ENCODE measurements around the gene MKI67. TPM values are rescaled to one million over a fixed set of nuclear protein-coding genes. Genes with fewer than 3 reads are reported as not detected.

The MKI67 gene
- total and polyA plus RNA-seq, 9 donors = 14.4 to 52.3 (median 38.2) TPM

- no peaks in the 10 kb centered on the region for H3K36me3 ChIP-seq (ENCODE audit: control insufficient read depth, insufficient read depth, low read length)
Measured at GRCh38 chr10:128055061-128055868, 71.0 kb downstream of the MKI67 start.

GRCh38 chr10:128054163-128054970, 71.9 kb downstream of the MKI67 start:
- peaks cover 4% of the 10 kb centered on the region for H3K36me3 ChIP-seq (ENCODE audit: control insufficient read depth, insufficient read depth, low read length)
- no peak overlapping the region for H3K27ac ChIP-seq (ENCODE audit: low read length)
- 93% methylated on average over 13 of the region's 16 CpGs for WGBS (ENCODE audit: insufficient coverage)
- peak; percentile 43 for DNase-seq
- no peak overlapping the region for H3K4me3 ChIP-seq (ENCODE audit: low read length)
- H3K27me3 ChIP-seq (ENCODE audit: control insufficient read depth, insufficient read depth, low read length) = no peaks in the 10 kb centered on the region
- no peaks in the 10 kb centered on the region for H3K4me1 ChIP-seq (ENCODE audit: control insufficient read depth, insufficient read depth, low read length)
- H3K9me3 ChIP-seq (replicated peaks; ENCODE audit: control insufficient read depth, low read depth, low read length) = no peaks in the 10 kb centered on the region

More at GRCh38 chr10:128055061-128055868, 71.0 kb downstream of the MKI67 start:
- H3K9me3 ChIP-seq (replicated peaks; ENCODE audit: control insufficient read depth, low read depth, low read length) = no peaks in the 10 kb centered on the region
- H3K4me1 ChIP-seq (ENCODE audit: control insufficient read depth, insufficient read depth, low read length) = peaks cover 2% of the 10 kb centered on the region
- DNase-seq = no peak
- H3K27me3 ChIP-seq (ENCODE audit: control insufficient read depth, insufficient read depth, low read length) = no peaks in the 10 kb centered on the region
- H3K27ac ChIP-seq (ENCODE audit: low read length) = no peak overlapping the region
- WGBS (ENCODE audit: insufficient coverage) = 93% methylated on average over 25 of the region's 25 CpGs
- no peak overlapping the region for H3K4me3 ChIP-seq (ENCODE audit: low read length)

DNA sequence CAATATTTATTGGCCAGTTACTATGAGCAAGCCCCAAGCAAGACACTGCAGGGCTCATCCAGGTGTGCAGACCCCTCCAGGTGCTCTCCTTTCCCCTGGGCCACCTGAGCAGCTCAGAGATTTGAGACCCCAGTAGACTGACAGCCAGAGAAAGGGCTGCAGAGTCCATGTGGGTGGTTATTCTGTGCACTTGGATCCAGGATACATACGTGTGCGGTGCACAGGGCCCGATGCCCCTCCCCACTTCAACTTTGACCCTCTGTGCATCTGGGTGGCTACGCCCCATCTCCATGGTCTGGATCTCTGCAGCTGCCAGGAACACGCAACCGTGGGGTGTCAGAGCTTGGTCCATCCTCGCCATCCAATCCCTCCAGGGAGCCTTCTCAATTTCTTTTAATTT, 72.9 kb downstream of the MKI67 start:
- no CpG with 5 or more reads among the region's 7 CpGs for WGBS (ENCODE audit: insufficient coverage)
- Histone ChIP-seq H3K4me1 (ENCODE audit: control insufficient read depth, insufficient read depth, low read length) (no peaks in the 10 kb centered on the region), H3K4me3 (ENCODE audit: low read length) (no peak overlapping the region), H3K27ac (ENCODE audit: low read length) (no peak overlapping the region), H3K27me3 (ENCODE audit: control insufficient read depth, insufficient read depth, low read length) (no peaks in the 10 kb centered on the region), H3K36me3 (ENCODE audit: control insufficient read depth, insufficient read depth, low read length) (peaks cover 4% of the 10 kb centered on the region), H3K9me3 (replicated peaks; ENCODE audit: control insufficient read depth, low read depth, low read length) (no peaks in the 10 kb centered on the region)
- no peak for DNase-seq

- Histone ChIP-seq H3K36me3 (ENCODE audit: control insufficient read depth, insufficient read depth, low read length) (peaks cover 4% of the 10 kb centered on the region), H3K27ac (ENCODE audit: low read length) (no peak overlapping the region), H3K4me3 (ENCODE audit: low read length) (no peak overlapping the region), H3K27me3 (ENCODE audit: control insufficient read depth, insufficient read depth, low read length) (no peaks in the 10 kb centered on the region), H3K9me3 (replicated peaks; ENCODE audit: control insufficient read depth, low read depth, low read length) (no peaks in the 10 kb centered on the region), H3K4me1 (ENCODE audit: control insufficient read depth, insufficient read depth, low read length) (no peaks in the 10 kb centered on the region)
- no peak for DNase-seq
- 74% methylated on average over 3 of the region's 7 CpGs for WGBS (ENCODE audit: insufficient coverage)
Measured at GRCh38 chr10:128052696-128053095, 73.5 kb downstream of the MKI67 start.

DNA sequence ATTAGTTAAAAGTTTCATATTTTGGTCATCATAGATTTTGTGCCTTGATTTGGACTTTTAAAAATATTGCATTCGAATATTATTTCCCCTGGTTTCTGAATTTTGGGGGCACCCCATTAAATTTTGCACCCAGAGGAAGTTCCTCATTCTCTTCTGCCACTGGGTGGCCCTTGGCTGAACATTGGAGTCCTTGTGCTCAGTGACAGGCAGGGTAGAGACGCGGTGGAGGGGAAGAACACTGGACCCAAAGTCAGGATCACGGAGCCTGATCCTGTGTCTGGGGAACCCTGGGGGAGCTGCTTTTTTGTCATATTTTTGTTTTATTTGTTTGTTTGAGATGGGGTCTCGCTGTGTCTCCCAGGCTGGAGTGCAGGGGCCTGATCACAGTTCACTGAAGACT, 74.7 kb downstream of the MKI67 start:
- Histone ChIP-seq H3K27me3 (ENCODE audit: control insufficient read depth, insufficient read depth, low read length) (no peaks in the 10 kb centered on the region), H3K27ac (ENCODE audit: low read length) (no peak overlapping the region)
- 70% methylated on average over 2 of the region's 5 CpGs for WGBS (ENCODE audit: insufficient coverage)

GRCh38 chr10:128050936-128051335, 75.3 kb downstream of the MKI67 start:
- Histone ChIP-seq H3K27ac (ENCODE audit: low read length) (no peak overlapping the region), H3K36me3 (ENCODE audit: control insufficient read depth, insufficient read depth, low read length) (peaks cover 4% of the 10 kb centered on the region), H3K4me3 (ENCODE audit: low read length) (no peak overlapping the region), H3K9me3 (replicated peaks; ENCODE audit: control insufficient read depth, low read depth, low read length) (no peaks in the 10 kb centered on the region), H3K27me3 (ENCODE audit: control insufficient read depth, insufficient read depth, low read length) (no peaks in the 10 kb centered on the region), H3K4me1 (ENCODE audit: control insufficient read depth, insufficient read depth, low read length) (no peaks in the 10 kb centered on the region)
- peak; percentile 55 for DNase-seq

More for the DNA sequence above, 74.7 kb downstream of the MKI67 start:
- H3K9me3 ChIP-seq (replicated peaks; ENCODE audit: control insufficient read depth, low read depth, low read length) = no peaks in the 10 kb centered on the region
- H3K36me3 ChIP-seq (ENCODE audit: control insufficient read depth, insufficient read depth, low read length) = peaks cover 4% of the 10 kb centered on the region
- no peak for DNase-seq
- no peak overlapping the region for H3K4me3 ChIP-seq (ENCODE audit: low read length)
- H3K4me1 ChIP-seq (ENCODE audit: control insufficient read depth, insufficient read depth, low read length) = no peaks in the 10 kb centered on the region

DNA sequence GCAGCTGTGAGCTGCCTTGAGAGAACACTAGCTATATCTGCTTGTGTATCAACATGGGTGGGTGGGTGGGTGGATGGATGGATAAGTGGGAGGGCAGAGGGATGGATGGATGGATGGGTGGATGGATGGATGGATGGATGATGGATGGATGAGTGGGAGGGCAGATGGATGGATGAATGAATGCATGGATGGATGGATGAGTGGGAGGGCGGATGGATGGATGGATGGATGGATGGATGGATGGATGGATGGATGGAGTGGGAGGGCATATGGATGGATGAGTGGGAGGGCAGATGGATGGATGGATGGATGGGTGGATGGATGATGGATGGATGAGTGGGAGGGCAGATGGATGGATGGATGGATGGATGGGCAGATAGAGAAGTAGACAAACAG, 76.1 kb downstream of the MKI67 start:
- no peaks in the 10 kb centered on the region for H3K9me3 ChIP-seq (replicated peaks; ENCODE audit: control insufficient read depth, low read depth, low read length)
- no peaks in the 10 kb centered on the region for H3K4me1 ChIP-seq (ENCODE audit: control insufficient read depth, insufficient read depth, low read length)
- no peak overlapping the region for H3K4me3 ChIP-seq (ENCODE audit: low read length)
- no peak overlapping the region for H3K27ac ChIP-seq (ENCODE audit: low read length)
- no peak for DNase-seq
- H3K27me3 ChIP-seq (ENCODE audit: control insufficient read depth, insufficient read depth, low read length) = no peaks in the 10 kb centered on the region
- WGBS (ENCODE audit: insufficient coverage) = 65% methylated on average over 1 of the region's 1 CpG
- peaks cover 4% of the 10 kb centered on the region for H3K36me3 ChIP-seq (ENCODE audit: control insufficient read depth, insufficient read depth, low read length)

- Histone ChIP-seq H3K27me3 (ENCODE audit: control insufficient read depth, insufficient read depth, low read length) (no peaks in the 10 kb centered on the region), H3K4me3 (ENCODE audit: low read length) (peak overlapping the region; percentile 3), H3K27ac (ENCODE audit: low read length) (peak overlapping the region; percentile 3), H3K36me3 (ENCODE audit: control insufficient read depth, insufficient read depth, low read length) (peaks cover 4% of the 10 kb centered on the region), H3K9me3 (replicated peaks; ENCODE audit: control insufficient read depth, low read depth, low read length) (no peaks in the 10 kb centered on the region), H3K4me1 (ENCODE audit: control insufficient read depth, insufficient read depth, low read length) (no peaks in the 10 kb centered on the region)
- no peak for DNase-seq
- WGBS (ENCODE audit: insufficient coverage) = 86% methylated on average over 18 of the region's 23 CpGs
Measured at GRCh38 chr10:128049226-128050120, 76.8 kb downstream of the MKI67 start.

GRCh38 chr10:128048819-128049210, 77.4 kb downstream of the MKI67 start:
- WGBS (ENCODE audit: insufficient coverage) = no CpG with 5 or more reads among the region's 6 CpGs
- no peaks in the 10 kb centered on the region for H3K4me1 ChIP-seq (ENCODE audit: control insufficient read depth, insufficient read depth, low read length)
- H3K27ac ChIP-seq (ENCODE audit: low read length) = peak overlapping the region; percentile 32
- no peaks in the 10 kb centered on the region for H3K9me3 ChIP-seq (replicated peaks; ENCODE audit: control insufficient read depth, low read depth, low read length)
- H3K4me3 ChIP-seq (ENCODE audit: low read length) = peak overlapping the region; percentile 3
- H3K36me3 ChIP-seq (ENCODE audit: control insufficient read depth, insufficient read depth, low read length) = peaks cover 4% of the 10 kb centered on the region
- DNase-seq = no peak
- H3K27me3 ChIP-seq (ENCODE audit: control insufficient read depth, insufficient read depth, low read length) = no peaks in the 10 kb centered on the region
